ENCODE measurements around the gene ISCU.

DNA sequence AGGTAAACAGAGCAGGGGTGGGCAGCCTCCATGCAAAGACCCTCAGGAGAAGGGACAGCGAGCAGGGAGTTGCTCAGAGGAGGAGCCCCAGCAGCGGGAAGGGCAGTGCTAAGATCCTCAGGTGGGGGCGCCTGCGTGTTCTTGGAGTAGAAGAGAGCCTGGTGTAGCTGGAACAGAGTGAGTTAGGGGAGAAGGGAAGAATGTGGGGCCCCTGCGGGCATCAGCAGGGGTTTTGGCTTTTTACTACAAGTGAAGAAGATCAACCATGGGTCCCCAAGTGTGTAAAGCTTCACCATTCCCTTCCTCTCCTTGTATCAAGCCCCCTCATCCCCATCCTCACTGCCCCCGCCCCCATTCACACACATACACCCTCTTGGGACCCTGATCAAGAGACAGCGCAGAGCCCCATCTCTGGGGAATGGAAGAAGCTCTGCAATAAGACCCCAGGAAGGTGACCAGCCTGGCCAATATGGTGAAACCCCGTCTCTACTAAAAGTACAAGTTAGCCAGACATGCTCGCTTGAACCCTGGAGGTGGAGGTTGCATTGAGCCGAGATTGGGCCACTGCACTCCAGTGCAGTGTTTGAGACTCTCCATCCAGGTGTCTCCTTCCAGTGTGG, 45.7 kb downstream of the ISCU start:
- TF ChIP-seq, protein P1, sequence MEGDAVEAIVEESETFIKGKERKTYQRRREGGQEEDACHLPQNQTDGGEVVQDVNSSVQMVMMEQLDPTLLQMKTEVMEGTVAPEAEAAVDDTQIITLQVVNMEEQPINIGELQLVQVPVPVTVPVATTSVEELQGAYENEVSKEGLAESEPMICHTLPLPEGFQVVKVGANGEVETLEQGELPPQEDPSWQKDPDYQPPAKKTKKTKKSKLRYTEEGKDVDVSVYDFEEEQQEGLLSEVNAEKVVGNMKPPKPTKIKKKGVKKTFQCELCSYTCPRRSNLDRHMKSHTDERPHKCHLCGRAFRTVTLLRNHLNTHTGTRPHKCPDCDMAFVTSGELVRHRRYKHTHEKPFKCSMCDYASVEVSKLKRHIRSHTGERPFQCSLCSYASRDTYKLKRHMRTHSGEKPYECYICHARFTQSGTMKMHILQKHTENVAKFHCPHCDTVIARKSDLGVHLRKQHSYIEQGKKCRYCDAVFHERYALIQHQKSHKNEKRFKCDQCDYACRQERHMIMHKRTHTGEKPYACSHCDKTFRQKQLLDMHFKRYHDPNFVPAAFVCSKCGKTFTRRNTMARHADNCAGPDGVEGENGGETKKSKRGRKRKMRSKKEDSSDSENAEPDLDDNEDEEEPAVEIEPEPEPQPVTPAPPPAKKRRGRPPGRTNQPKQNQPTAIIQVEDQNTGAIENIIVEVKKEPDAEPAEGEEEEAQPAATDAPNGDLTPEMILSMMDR (optimal IDR thresholded peaks at IDR 0.05 in 1 of 3, IDR thresholded peaks at IDR 0.05 in 1 of 3, conservative IDR thresholded peaks at IDR 0.05 in 1 of 3; ENCODE audit: extremely low read depth in 1 of 3, insufficient read depth in 2 of 3, low read length in 3 of 3) = no peak
- TF ChIP-seq EZH2 (IDR thresholded peaks at IDR 0.05; ENCODE audit: low read length) = no peak

Data from keratinocyte (primary cell).